HEK293 (cell line): ENCODE measurements around the gene PAQR7.
A peak's percentile ranks its signal among the peaks of the same experiment; 100 is the strongest.

Source experiments
- CTCF ChIA-PET: fragments of 350-600 bp; formaldehyde crosslinking; extraction: SDS; loops from one replicate; lab custom pipeline; 2021; ENCODE audit warnings: antibody characterized with exemption; lab: Yijun Ruan, JAX
- POLR2A ChIA-PET: fragments of 300-600 bp; formaldehyde crosslinking; extraction: SDS; loops from one replicate; lab custom pipeline; 2020; ENCODE audit warnings: antibody characterized with exemption, inconsistent platforms; lab: Yijun Ruan, JAX
- H3K27ac ChIP-seq: fragments of 200-500 bp; sonication (Bioruptor generic); 2 replicates; pipeline ENCODE4 v1.5.1; 2014; ENCODE audit warnings: low read depth, low read length, control low read depth, inconsistent platforms; ENCODE audit errors: extremely low read depth
- H3K36me3 ChIP-seq, 2 experiments: fragments of 200-500 bp in 1 of 2; sonication (Bioruptor generic) in 1 of 2; 1 replicate in 1 of 2; 2 replicates in 1 of 2; pipeline ENCODE4 v1.5.1; 2014 to 2017; ENCODE audit warnings: inconsistent platforms in 2 of 2, low read length in 2 of 2; ENCODE audit not compliant: control insufficient read depth in 2 of 2, insufficient read depth in 1 of 2
- H3K4me1 ChIP-seq: fragments of 200-500 bp; sonication (Bioruptor generic); 2 replicates; pipeline ENCODE4 v1.5.1; 2014; ENCODE audit warnings: mild to moderate bottlenecking, low read length, inconsistent platforms; ENCODE audit not compliant: control insufficient read depth, insufficient read depth
- H3K4me3 ChIP-seq: 2 replicates; pipeline ENCODE4 v1.5.1; 2011; ENCODE audit warnings: low read depth, mild to moderate bottlenecking, control low read depth, low read length, moderate library complexity
- H3K9me3 ChIP-seq: fragments of 200-500 bp; sonication (Bioruptor generic); 2 replicates; pipeline ENCODE4 v1.5.1; 2014; ENCODE audit warnings: low read depth, low read length, inconsistent platforms; ENCODE audit not compliant: control insufficient read depth, insufficient read depth
- KLF16 ChIP-seq: fragments of 450-650 bp; formaldehyde crosslinking; IDR thresholded peaks from 2 replicates; pipeline ENCODE4 v1.5.1; 2017; ENCODE audit warnings: missing biosample characterization, missing genetic modification characterization
- KLF8 ChIP-seq: fragments of 450-650 bp; formaldehyde crosslinking; IDR thresholded peaks from 2 replicates; pipeline ENCODE4 v1.5.1; 2016; ENCODE audit warnings: missing biosample characterization, missing genetic modification characterization
- SCRT1 ChIP-seq: fragments of 450-650 bp; formaldehyde crosslinking; IDR thresholded peaks from 2 replicates; pipeline ENCODE4 v1.5.1; 2016; ENCODE audit warnings: missing biosample characterization, missing genetic modification characterization, borderline replicate concordance
- SCRT2 ChIP-seq: fragments of 450-650 bp; formaldehyde crosslinking; IDR thresholded peaks from 2 replicates; pipeline ENCODE4 v1.5.1; 2016; ENCODE audit warnings: missing biosample characterization, missing genetic modification characterization
- TCF7L2 ChIP-seq: IDR thresholded peaks from 2 replicates; pipeline ENCODE4 v1.6.1; 2011; ENCODE audit warnings: low read depth, mild to moderate bottlenecking, inconsistent platforms, low read length, moderate library complexity, borderline replicate concordance
- ZNF19 ChIP-seq: fragments of 450-650 bp; formaldehyde crosslinking; IDR thresholded peaks from 2 replicates; pipeline ENCODE4; 2016; ENCODE audit warnings: missing biosample characterization, missing genetic modification characterization, low read depth
- ZNF473 ChIP-seq: fragments of 450-650 bp; formaldehyde crosslinking; IDR thresholded peaks from 2 replicates; pipeline ENCODE4 v1.5.1; 2017; ENCODE audit warnings: missing biosample characterization, missing genetic modification characterization
- ZNF600 ChIP-seq: fragments of 450-650 bp; formaldehyde crosslinking; IDR thresholded peaks from 2 replicates; pipeline ENCODE4 v1.5.1; 2016; ENCODE audit warnings: missing biosample characterization, missing genetic modification characterization
- ZNF777 ChIP-seq: fragments of 450-650 bp; formaldehyde crosslinking; IDR thresholded peaks from 2 replicates; pipeline ENCODE4 v1.5.1; 2017; ENCODE audit warnings: missing biosample characterization, missing genetic modification characterization, borderline replicate concordance
- ZNF843 ChIP-seq: fragments of 450-650 bp; formaldehyde crosslinking; IDR thresholded peaks from 2 replicates; pipeline ENCODE4 v1.5.1; 2016; ENCODE audit warnings: missing biosample characterization, missing genetic modification characterization
- TF ChIP-seq, protein P1 (sequence below): fragments of 450-650 bp; formaldehyde crosslinking; IDR thresholded peaks from 2 replicates; pipeline ENCODE4 v1.5.1; 2016; ENCODE audit warnings: missing biosample characterization, missing genetic modification characterization
- TF ChIP-seq, protein P2 (sequence below): fragments of 450-650 bp; formaldehyde crosslinking; IDR thresholded peaks from 2 replicates; pipeline ENCODE4 v1.5.1; 2017; ENCODE audit warnings: missing biosample characterization, missing genetic modification characterization
- TF ChIP-seq, protein P3 (sequence below): fragments of 450-650 bp; formaldehyde crosslinking; IDR thresholded peaks from 2 replicates; pipeline ENCODE4 v1.5.1; 2016; ENCODE audit warnings: missing biosample characterization, missing genetic modification characterization

Gene PAQR7

GRCh38 chr1:25829046-25829445, 46.5 kb downstream of the PAQR7 start (continued):
- TF ChIP-seq, protein P1, sequence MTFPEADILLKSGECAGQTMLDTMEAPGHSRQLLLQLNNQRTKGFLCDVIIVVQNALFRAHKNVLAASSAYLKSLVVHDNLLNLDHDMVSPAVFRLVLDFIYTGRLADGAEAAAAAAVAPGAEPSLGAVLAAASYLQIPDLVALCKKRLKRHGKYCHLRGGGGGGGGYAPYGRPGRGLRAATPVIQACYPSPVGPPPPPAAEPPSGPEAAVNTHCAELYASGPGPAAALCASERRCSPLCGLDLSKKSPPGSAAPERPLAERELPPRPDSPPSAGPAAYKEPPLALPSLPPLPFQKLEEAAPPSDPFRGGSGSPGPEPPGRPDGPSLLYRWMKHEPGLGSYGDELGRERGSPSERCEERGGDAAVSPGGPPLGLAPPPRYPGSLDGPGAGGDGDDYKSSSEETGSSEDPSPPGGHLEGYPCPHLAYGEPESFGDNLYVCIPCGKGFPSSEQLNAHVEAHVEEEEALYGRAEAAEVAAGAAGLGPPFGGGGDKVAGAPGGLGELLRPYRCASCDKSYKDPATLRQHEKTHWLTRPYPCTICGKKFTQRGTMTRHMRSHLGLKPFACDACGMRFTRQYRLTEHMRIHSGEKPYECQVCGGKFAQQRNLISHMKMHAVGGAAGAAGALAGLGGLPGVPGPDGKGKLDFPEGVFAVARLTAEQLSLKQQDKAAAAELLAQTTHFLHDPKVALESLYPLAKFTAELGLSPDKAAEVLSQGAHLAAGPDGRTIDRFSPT (tag by site-specific recombination), result no peak

DNA sequence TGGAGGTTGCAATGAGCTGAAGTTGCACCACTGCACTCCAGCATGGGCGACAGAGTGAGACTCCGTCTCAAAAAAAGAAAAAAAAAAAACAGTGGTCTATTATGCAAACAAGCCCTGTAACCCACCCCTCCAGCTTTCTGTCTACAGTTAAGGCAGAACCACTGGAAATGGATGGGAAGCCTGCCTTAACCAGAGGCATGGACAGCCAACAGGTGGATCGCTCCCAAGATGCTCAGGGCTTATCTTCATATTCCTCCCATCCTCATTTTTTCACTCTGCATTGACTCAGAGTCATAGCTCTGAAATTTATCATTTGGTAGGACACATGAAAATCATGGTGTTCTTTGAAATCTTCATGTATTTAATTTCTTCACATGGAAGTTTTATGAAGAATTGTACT, 47.0 kb downstream of the PAQR7 start:
- ChIA-PET POLR2A (interaction anchor here (1.3 kb wide), 1 partner anchor 9 kb away, joined by 5 read pairs; the partner anchor contains the start of gene MTFR1L), CTCF (no interaction called here)
- H3K36me3 ChIP-seq, result peaks cover 16 to 96% of the 10 kb centered on the region in 2 experiments
- H3K4me3 ChIP-seq, result no peak overlapping the region
- no peaks in the 10 kb centered on the region for H3K4me1 ChIP-seq
- TF ChIP-seq SCRT1 (tag by site-specific recombination), result peak; percentile 80
- no peak for TF ChIP-seq KLF8 (tag by site-specific recombination)
- TF ChIP-seq SCRT2, result peak; percentile 82
- H3K9me3 ChIP-seq, result no peaks in the 10 kb centered on the region
- no peak overlapping the region for H3K27ac ChIP-seq

- Histone ChIP-seq H3K4me1 (no peaks in the 10 kb centered on the region), H3K27ac (no peak overlapping the region), H3K9me3 (no peaks in the 10 kb centered on the region), H3K4me3 (no peak overlapping the region), H3K36me3 (peaks cover 10 to 87% of the 10 kb centered on the region in 2 experiments)
- ChIA-PET POLR2A (no interaction called here), CTCF (no interaction called here)
- TF ChIP-seq ZNF600 (tag by site-specific recombination) (0 out of 2 replicates have a peak, but pooled peaks have one; percentile 46), ZNF777 (tag by site-specific recombination) (no peak), ZNF19 (tag by site-specific recombination) (no peak), ZNF843 (no peak), ZNF473 (tag by site-specific recombination) (no peak)
- TF ChIP-seq, protein P2, sequence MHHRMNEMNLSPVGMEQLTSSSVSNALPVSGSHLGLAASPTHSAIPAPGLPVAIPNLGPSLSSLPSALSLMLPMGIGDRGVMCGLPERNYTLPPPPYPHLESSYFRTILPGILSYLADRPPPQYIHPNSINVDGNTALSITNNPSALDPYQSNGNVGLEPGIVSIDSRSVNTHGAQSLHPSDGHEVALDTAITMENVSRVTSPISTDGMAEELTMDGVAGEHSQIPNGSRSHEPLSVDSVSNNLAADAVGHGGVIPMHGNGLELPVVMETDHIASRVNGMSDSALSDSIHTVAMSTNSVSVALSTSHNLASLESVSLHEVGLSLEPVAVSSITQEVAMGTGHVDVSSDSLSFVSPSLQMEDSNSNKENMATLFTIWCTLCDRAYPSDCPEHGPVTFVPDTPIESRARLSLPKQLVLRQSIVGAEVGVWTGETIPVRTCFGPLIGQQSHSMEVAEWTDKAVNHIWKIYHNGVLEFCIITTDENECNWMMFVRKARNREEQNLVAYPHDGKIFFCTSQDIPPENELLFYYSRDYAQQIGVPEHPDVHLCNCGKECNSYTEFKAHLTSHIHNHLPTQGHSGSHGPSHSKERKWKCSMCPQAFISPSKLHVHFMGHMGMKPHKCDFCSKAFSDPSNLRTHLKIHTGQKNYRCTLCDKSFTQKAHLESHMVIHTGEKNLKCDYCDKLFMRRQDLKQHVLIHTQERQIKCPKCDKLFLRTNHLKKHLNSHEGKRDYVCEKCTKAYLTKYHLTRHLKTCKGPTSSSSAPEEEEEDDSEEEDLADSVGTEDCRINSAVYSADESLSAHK, result no peak
Measured at GRCh38 chr1:25826571-25826970, 48.9 kb downstream of the PAQR7 start.

GRCh38 chr1:25825605-25826004, 49.9 kb downstream of the PAQR7 start:
- Histone ChIP-seq H3K4me1 (no peaks in the 10 kb centered on the region), H3K36me3 (peaks cover 10 to 81% of the 10 kb centered on the region in 2 experiments; a peak in 2 of 3 replicates), H3K27ac (no peak overlapping the region), H3K9me3 (no peaks in the 10 kb centered on the region), H3K4me3 (no peak overlapping the region)
- TF ChIP-seq SCRT2 (0 out of 2 replicates have a peak, but pooled peaks have one; percentile 29), KLF16 (tag by site-specific recombination) (no peak), TCF7L2 (no peak)
- TF ChIP-seq, protein P3, sequence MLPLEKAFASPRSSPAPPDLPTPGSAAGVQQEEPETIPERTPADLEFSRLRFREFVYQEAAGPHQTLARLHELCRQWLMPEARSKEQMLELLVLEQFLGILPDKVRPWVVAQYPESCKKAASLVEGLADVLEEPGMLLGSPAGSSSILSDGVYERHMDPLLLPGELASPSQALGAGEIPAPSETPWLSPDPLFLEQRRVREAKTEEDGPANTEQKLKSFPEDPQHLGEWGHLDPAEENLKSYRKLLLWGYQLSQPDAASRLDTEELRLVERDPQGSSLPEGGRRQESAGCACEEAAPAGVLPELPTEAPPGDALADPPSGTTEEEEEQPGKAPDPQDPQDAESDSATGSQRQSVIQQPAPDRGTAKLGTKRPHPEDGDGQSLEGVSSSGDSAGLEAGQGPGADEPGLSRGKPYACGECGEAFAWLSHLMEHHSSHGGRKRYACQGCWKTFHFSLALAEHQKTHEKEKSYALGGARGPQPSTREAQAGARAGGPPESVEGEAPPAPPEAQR (tag by site-specific recombination), result no peak
- ChIA-PET CTCF (interaction anchor here (0.7 to 1.1 kb wide), 2 partner anchors 31 to 56 kb away, joined by 3 read pairs; no protein-coding TSS in a partner anchor), POLR2A (no interaction called here)
